GM23338 (cell line): ENCODE results near the gene PDLIM5. TPM values are rescaled to one million over a fixed set of nuclear protein-coding genes. Genes with fewer than 3 reads are reported as not detected.

ENCODE experiments used
- ATAC-seq: fragments of 200-7000 bp; cut with Tn5 transposase; 3 replicates; pipeline ENCODE4 v1.9.1; 2020
- DNase-seq: peaks from one replicate; pipeline ENCODE4 v3.0.0-alpha.2; 2015; ENCODE audit warnings: low spot score
- H2AFZ ChIP-seq: fragments of 200-600 bp; sonication (generic); 2 replicates; pipeline ENCODE4 v1.8.0; 2016; ENCODE audit warnings: antibody characterized with exemption, mild to moderate bottlenecking, moderate library complexity
- H3F3A ChIP-seq: fragments of 200-600 bp; sonication (generic); replicated peaks from 2 replicates; pipeline ENCODE4 v1.8.0; 2017; ENCODE audit warnings: antibody characterized with exemption, mixed run types, low read depth
- H3K27ac ChIP-seq: fragments of 200-600 bp; sonication (generic); 2 replicates; pipeline ENCODE4 v1.6.1; 2016; ENCODE audit warnings: low read depth
- H3K27me3 ChIP-seq: fragments of 200-600 bp; sonication (generic); 2 replicates; pipeline ENCODE4 v1.8.0; 2016; ENCODE audit warnings: mild to moderate bottlenecking, mixed run types, moderate library complexity; ENCODE audit not compliant: insufficient read depth
- H3K36me3 ChIP-seq: fragments of 200-600 bp; sonication (generic); 2 replicates; pipeline ENCODE4 v1.8.0; 2016; ENCODE audit warnings: mild to moderate bottlenecking; ENCODE audit not compliant: insufficient read depth
- H3K4me1 ChIP-seq: fragments of 200-600 bp; sonication (generic); 2 replicates; pipeline ENCODE4 v1.8.0; 2016; ENCODE audit warnings: mild to moderate bottlenecking, moderate library complexity; ENCODE audit not compliant: insufficient read depth
- H3K4me2 ChIP-seq: fragments of 200-600 bp; sonication (generic); 2 replicates; pipeline ENCODE4 v1.7.1; 2017; ENCODE audit warnings: mixed run types
- H3K4me3 ChIP-seq: fragments of 200-600 bp; sonication (generic); 2 replicates; pipeline ENCODE4 v1.6.1; 2016; ENCODE audit warnings: mixed run types
- H3K79me2 ChIP-seq: fragments of 200-600 bp; sonication (generic); replicated peaks from 2 replicates; pipeline ENCODE4 v1.8.0; 2017; ENCODE audit warnings: mild to moderate bottlenecking; ENCODE audit not compliant: insufficient read depth
- H3K9me2 ChIP-seq: fragments of 200-600 bp; sonication (generic); 2 replicates; pipeline ENCODE4 v1.8.0; 2017; ENCODE audit not compliant: insufficient read depth
- H4K20me1 ChIP-seq: fragments of 200-600 bp; sonication (generic); replicated peaks from 2 replicates; pipeline ENCODE4 v1.8.0; 2017; ENCODE audit warnings: mild to moderate bottlenecking; ENCODE audit not compliant: insufficient read depth
- H3K27ac Mint-ChIP-seq: 2 replicates; pipeline ENCODE4 v1.8.0; 2020; ENCODE audit warnings: inconsistent platforms, mild to moderate bottlenecking, moderate library complexity, mixed read lengths
- H3K27me3 Mint-ChIP-seq: 3 replicates; pipeline ENCODE4 v1.8.0; 2022; ENCODE audit warnings: low read depth, mild to moderate bottlenecking, moderate library complexity, mixed read lengths, inconsistent platforms; ENCODE audit not compliant: insufficient read depth, poor library complexity
- H3K36me3 Mint-ChIP-seq: 3 replicates; pipeline ENCODE4 v1.8.0; 2021; ENCODE audit warnings: low read depth, mild to moderate bottlenecking, inconsistent platforms, moderate library complexity, mixed read lengths
- H3K4me1 Mint-ChIP-seq: 3 replicates; pipeline ENCODE4 v1.8.0; 2020; ENCODE audit warnings: mild to moderate bottlenecking, inconsistent platforms, mixed read lengths
- H3K4me3 Mint-ChIP-seq: 3 replicates; pipeline ENCODE4 v1.8.0; 2021; ENCODE audit warnings: moderate library complexity, mild to moderate bottlenecking, inconsistent platforms, mixed read lengths
- H3K9me3 Mint-ChIP-seq: 3 replicates; pipeline ENCODE4 v1.8.0; 2020; ENCODE audit warnings: moderate library complexity, mild to moderate bottlenecking, inconsistent platforms, mixed read lengths
- CREB1 ChIP-seq: fragments of 250-450 bp; sonication (Bioruptor Pico); IDR thresholded peaks from 2 replicates; pipeline ENCODE4 v1.5.0; 2020; ENCODE audit warnings: low read depth, mild to moderate bottlenecking, moderate library complexity
- EZH2 ChIP-seq: fragments of 200-600 bp; sonication (generic); IDR thresholded peaks from one replicate; pipeline ENCODE4 v1.8.0; 2017; ENCODE audit warnings: antibody characterized with exemption, mild to moderate bottlenecking, low read depth; ENCODE audit not compliant: unreplicated experiment
- EZH2phosphoT487 ChIP-seq: fragments of 200-600 bp; sonication (generic); IDR thresholded peaks from one replicate; pipeline ENCODE4 v1.8.1; 2018; ENCODE audit warnings: antibody characterized with exemption; ENCODE audit not compliant: unreplicated experiment
- NANOG ChIP-seq: IDR thresholded peaks from 2 replicates; pipeline ENCODE4 v1.6.1; 2016; ENCODE audit warnings: antibody characterized with exemption, borderline replicate concordance
- POLR2AphosphoS5 ChIP-seq: IDR thresholded peaks from 2 replicates; pipeline ENCODE4 v1.6.1; 2016; ENCODE audit warnings: antibody characterized with exemption, low read depth
- STAT1 ChIP-seq: IDR thresholded peaks from one replicate; pipeline ENCODE4 v1.6.1; 2016; ENCODE audit warnings: antibody characterized with exemption; ENCODE audit not compliant: unreplicated experiment
- ZNF114 ChIP-seq: fragments of 250-450 bp; sonication (Bioruptor Pico); IDR thresholded peaks from 2 replicates; pipeline ENCODE4 v1.5.0; 2020; ENCODE audit warnings: mild to moderate bottlenecking, moderate library complexity
- ZNF331 ChIP-seq: fragments of 250-450 bp; sonication (Bioruptor Pico); IDR thresholded peaks from 2 replicates; pipeline ENCODE4 v1.5.0; 2020; ENCODE audit warnings: low read depth, mild to moderate bottlenecking, moderate library complexity
- polyA plus RNA-seq: library from polyadenylated mRNA; unstranded; fragments of >200 nt; fragmentation: Nextera tagmentation; extraction: Ambion mirVana; gene quantifications from 2 replicates; pipeline ENCODE4 v1.2.1, GENCODE V29; 2016
- total RNA-seq: library from RNA; depleted of rRNA; stranded (reverse); fragments of >200 nt; shearing (Covaris generic); gene quantifications from 2 replicates; pipeline ENCODE4 v1.2.3, GENCODE V29; 2014
- TF ChIP-seq, protein P1 (sequence below), 2 experiments: fragments of 200-600 bp in 1 of 2; sonication (generic) in 1 of 2; conservative IDR thresholded peaks; 2 replicates each; pipeline versions ENCODE4 v1.5.1 to v1.6.1; 2016 to 2017; ENCODE audit warnings: antibody characterized with exemption in 2 of 2, low read depth in 2 of 2, mild to moderate bottlenecking in 2 of 2, moderate library complexity in 1 of 2
- TF ChIP-seq, protein P2 (sequence below): IDR thresholded peaks from one replicate; pipeline ENCODE4 v1.6.1; 2018; ENCODE audit warnings: antibody characterized with exemption; ENCODE audit not compliant: unreplicated experiment
- TF ChIP-seq, protein P3 (sequence below): fragments of 250-450 bp; sonication (Bioruptor Pico); IDR thresholded peaks from 2 replicates; pipeline ENCODE4 v1.5.0; 2020; ENCODE audit warnings: mild to moderate bottlenecking, moderate library complexity
- TF ChIP-seq, protein P4 (sequence below): IDR thresholded peaks from 2 replicates; pipeline ENCODE4 v1.6.1; 2016; ENCODE audit warnings: antibody characterized with exemption

The PDLIM5 gene
- total and polyA plus RNA-seq, 2 experiments from 2014 or later: 45.2 to 53.0 TPM

DNA sequence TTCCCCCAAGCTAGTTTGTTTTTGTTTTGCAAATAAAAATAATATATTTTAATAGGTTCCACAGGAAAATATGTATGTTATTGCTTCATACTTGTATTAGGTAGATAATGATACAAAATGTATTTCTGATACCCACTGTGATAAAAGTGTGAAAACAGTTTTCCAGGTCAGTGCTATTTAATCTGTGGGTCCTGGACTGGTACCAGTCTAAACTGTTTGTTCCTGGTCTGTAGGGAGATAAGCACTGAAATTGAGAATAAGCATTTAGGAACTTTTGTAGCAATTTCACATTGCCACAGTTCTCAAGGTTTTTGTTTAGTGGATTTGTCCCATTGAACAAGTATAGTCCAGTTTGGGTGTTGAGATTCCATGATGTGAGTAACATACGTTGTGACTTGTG lies 110.5 kb downstream of the PDLIM5 start:
- Histone ChIP-seq H3K4me2 (no peak overlapping the region), H3K27me3 (no peaks in the 10 kb centered on the region), H2AFZ (no peak overlapping the region), H3F3A (no peaks in the 10 kb centered on the region), H3K4me3 (no peak overlapping the region), H3K79me2 (peaks cover 22% of the 10 kb centered on the region; the same call in 1 of the 2 replicates), H4K20me1 (no peaks in the 10 kb centered on the region), H3K9me2 (no peaks in the 10 kb centered on the region), H3K4me1 (no peaks in the 10 kb centered on the region), H3K36me3 (no peaks in the 10 kb centered on the region), H3K27ac (no peak overlapping the region)
- H3K36me3 Mint-ChIP-seq: no peaks in the 10 kb centered on the region
- no peak for DNase-seq
- peaks cover 3% of the 10 kb centered on the region for H3K27me3 Mint-ChIP-seq
- H3K4me1 Mint-ChIP-seq: no peaks in the 10 kb centered on the region
- no peak for ATAC-seq
- no peak overlapping the region for H3K4me3 Mint-ChIP-seq
- H3K9me3 Mint-ChIP-seq: no peaks in the 10 kb centered on the region; the same call in 2 of the 3 replicates
- H3K27ac Mint-ChIP-seq: no peak overlapping the region
- TF ChIP-seq, protein P1, sequence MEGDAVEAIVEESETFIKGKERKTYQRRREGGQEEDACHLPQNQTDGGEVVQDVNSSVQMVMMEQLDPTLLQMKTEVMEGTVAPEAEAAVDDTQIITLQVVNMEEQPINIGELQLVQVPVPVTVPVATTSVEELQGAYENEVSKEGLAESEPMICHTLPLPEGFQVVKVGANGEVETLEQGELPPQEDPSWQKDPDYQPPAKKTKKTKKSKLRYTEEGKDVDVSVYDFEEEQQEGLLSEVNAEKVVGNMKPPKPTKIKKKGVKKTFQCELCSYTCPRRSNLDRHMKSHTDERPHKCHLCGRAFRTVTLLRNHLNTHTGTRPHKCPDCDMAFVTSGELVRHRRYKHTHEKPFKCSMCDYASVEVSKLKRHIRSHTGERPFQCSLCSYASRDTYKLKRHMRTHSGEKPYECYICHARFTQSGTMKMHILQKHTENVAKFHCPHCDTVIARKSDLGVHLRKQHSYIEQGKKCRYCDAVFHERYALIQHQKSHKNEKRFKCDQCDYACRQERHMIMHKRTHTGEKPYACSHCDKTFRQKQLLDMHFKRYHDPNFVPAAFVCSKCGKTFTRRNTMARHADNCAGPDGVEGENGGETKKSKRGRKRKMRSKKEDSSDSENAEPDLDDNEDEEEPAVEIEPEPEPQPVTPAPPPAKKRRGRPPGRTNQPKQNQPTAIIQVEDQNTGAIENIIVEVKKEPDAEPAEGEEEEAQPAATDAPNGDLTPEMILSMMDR (conservative IDR thresholded peaks at IDR 0.05; ENCODE audit: low read depth in 2 of 2): no peak
- TF ChIP-seq STAT1: no peak
- TF ChIP-seq, protein P2, sequence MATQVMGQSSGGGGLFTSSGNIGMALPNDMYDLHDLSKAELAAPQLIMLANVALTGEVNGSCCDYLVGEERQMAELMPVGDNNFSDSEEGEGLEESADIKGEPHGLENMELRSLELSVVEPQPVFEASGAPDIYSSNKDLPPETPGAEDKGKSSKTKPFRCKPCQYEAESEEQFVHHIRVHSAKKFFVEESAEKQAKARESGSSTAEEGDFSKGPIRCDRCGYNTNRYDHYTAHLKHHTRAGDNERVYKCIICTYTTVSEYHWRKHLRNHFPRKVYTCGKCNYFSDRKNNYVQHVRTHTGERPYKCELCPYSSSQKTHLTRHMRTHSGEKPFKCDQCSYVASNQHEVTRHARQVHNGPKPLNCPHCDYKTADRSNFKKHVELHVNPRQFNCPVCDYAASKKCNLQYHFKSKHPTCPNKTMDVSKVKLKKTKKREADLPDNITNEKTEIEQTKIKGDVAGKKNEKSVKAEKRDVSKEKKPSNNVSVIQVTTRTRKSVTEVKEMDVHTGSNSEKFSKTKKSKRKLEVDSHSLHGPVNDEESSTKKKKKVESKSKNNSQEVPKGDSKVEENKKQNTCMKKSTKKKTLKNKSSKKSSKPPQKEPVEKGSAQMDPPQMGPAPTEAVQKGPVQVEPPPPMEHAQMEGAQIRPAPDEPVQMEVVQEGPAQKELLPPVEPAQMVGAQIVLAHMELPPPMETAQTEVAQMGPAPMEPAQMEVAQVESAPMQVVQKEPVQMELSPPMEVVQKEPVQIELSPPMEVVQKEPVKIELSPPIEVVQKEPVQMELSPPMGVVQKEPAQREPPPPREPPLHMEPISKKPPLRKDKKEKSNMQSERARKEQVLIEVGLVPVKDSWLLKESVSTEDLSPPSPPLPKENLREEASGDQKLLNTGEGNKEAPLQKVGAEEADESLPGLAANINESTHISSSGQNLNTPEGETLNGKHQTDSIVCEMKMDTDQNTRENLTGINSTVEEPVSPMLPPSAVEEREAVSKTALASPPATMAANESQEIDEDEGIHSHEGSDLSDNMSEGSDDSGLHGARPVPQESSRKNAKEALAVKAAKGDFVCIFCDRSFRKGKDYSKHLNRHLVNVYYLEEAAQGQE: no peak
- TF ChIP-seq ZNF331: no peak
- TF ChIP-seq EZH2: no peak
- no peak for TF ChIP-seq ZNF114 (CRISPR knock-in tag)
- TF ChIP-seq, protein P3, sequence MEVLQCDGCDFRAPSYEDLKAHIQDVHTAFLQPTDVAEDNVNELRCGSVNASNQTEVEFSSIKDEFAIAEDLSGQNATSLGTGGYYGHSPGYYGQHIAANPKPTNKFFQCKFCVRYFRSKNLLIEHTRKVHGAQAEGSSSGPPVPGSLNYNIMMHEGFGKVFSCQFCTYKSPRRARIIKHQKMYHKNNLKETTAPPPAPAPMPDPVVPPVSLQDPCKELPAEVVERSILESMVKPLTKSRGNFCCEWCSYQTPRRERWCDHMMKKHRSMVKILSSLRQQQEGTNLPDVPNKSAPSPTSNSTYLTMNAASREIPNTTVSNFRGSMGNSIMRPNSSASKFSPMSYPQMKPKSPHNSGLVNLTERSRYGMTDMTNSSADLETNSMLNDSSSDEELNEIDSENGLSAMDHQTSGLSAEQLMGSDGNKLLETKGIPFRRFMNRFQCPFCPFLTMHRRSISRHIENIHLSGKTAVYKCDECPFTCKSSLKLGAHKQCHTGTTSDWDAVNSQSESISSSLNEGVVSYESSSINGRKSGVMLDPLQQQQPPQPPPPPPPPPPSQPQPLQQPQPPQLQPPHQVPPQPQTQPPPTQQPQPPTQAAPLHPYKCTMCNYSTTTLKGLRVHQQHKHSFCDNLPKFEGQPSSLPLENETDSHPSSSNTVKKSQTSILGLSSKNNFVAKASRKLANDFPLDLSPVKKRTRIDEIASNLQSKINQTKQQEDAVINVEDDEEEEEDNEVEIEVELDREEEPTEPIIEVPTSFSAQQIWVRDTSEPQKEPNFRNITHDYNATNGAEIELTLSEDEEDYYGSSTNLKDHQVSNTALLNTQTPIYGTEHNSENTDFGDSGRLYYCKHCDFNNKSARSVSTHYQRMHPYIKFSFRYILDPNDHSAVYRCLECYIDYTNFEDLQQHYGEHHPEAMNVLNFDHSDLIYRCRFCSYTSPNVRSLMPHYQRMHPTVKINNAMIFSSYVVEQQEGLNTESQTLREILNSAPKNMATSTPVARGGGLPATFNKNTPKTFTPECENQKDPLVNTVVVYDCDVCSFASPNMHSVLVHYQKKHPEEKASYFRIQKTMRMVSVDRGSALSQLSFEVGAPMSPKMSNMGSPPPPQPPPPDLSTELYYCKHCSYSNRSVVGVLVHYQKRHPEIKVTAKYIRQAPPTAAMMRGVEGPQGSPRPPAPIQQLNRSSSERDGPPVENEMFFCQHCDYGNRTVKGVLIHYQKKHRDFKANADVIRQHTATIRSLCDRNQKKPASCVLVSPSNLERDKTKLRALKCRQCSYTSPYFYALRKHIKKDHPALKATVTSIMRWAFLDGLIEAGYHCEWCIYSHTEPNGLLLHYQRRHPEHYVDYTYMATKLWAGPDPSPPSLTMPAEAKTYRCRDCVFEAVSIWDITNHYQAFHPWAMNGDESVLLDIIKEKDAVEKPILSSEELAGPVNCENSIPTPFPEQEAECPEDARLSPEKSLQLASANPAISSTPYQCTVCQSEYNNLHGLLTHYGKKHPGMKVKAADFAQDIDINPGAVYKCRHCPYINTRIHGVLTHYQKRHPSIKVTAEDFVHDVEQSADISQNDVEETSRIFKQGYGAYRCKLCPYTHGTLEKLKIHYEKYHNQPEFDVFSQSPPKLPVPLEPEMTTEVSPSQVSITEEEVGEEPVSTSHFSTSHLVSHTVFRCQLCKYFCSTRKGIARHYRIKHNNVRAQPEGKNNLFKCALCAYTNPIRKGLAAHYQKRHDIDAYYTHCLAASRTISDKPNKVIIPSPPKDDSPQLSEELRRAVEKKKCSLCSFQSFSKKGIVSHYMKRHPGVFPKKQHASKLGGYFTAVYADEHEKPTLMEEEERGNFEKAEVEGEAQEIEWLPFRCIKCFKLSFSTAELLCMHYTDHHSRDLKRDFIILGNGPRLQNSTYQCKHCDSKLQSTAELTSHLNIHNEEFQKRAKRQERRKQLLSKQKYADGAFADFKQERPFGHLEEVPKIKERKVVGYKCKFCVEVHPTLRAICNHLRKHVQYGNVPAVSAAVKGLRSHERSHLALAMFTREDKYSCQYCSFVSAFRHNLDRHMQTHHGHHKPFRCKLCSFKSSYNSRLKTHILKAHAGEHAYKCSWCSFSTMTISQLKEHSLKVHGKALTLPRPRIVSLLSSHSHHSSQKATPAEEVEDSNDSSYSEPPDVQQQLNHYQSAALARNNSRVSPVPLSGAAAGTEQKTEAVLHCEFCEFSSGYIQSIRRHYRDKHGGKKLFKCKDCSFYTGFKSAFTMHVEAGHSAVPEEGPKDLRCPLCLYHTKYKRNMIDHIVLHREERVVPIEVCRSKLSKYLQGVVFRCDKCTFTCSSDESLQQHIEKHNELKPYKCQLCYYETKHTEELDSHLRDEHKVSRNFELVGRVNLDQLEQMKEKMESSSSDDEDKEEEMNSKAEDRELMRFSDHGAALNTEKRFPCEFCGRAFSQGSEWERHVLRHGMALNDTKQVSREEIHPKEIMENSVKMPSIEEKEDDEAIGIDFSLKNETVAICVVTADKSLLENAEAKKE (CRISPR knock-in tag): no peak
- no peak for TF ChIP-seq EZH2phosphoT487
- TF ChIP-seq, protein P4, sequence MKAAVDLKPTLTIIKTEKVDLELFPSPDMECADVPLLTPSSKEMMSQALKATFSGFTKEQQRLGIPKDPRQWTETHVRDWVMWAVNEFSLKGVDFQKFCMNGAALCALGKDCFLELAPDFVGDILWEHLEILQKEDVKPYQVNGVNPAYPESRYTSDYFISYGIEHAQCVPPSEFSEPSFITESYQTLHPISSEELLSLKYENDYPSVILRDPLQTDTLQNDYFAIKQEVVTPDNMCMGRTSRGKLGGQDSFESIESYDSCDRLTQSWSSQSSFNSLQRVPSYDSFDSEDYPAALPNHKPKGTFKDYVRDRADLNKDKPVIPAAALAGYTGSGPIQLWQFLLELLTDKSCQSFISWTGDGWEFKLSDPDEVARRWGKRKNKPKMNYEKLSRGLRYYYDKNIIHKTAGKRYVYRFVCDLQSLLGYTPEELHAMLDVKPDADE: no peak
- no peak for TF ChIP-seq POLR2AphosphoS5
- TF ChIP-seq CREB1 (CRISPR knock-in tag): no peak
- TF ChIP-seq NANOG: no peak
